ENCODE data around the gene THOC6.
A peak's percentile ranks its signal among the peaks of the same experiment; 100 is the strongest.

GRCh38 chr16:2983706-2984136, 40.1 kb upstream of the THOC6 start:
- TF ChIP-seq, protein P1, sequence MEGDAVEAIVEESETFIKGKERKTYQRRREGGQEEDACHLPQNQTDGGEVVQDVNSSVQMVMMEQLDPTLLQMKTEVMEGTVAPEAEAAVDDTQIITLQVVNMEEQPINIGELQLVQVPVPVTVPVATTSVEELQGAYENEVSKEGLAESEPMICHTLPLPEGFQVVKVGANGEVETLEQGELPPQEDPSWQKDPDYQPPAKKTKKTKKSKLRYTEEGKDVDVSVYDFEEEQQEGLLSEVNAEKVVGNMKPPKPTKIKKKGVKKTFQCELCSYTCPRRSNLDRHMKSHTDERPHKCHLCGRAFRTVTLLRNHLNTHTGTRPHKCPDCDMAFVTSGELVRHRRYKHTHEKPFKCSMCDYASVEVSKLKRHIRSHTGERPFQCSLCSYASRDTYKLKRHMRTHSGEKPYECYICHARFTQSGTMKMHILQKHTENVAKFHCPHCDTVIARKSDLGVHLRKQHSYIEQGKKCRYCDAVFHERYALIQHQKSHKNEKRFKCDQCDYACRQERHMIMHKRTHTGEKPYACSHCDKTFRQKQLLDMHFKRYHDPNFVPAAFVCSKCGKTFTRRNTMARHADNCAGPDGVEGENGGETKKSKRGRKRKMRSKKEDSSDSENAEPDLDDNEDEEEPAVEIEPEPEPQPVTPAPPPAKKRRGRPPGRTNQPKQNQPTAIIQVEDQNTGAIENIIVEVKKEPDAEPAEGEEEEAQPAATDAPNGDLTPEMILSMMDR (IDR thresholded peaks at IDR 0.05; ENCODE audit: low read depth, low read length, poor library complexity, severe bottlenecking): peak; percentile 87
- TF ChIP-seq EZH2phosphoT487 (IDR thresholded peaks at IDR 0.05; ENCODE audit: borderline replicate concordance, low read length): no peak

Data from DOHH2 (cell line).